HCT116 (cell line): ENCODE measurements around the gene SLC47A1. TPM values are rescaled to one million over a fixed set of nuclear protein-coding genes. Genes with fewer than 3 reads are reported as not detected.

Experiments used
- ATAC-seq: fragments of 200-7000 bp; cut with Tn5 transposase; 2 replicates; pipeline ENCODE4 v1.9.1; 2020; ENCODE audit warnings: mild to moderate bottlenecking, moderate library complexity
- BruUV-seq: library from RNA; stranded (reverse); fragments of 400-500 nt; replicated peaks from 2 replicates; lab custom pipeline; 2021; lab: Mats Ljungman, UMichigan
- CTCF ChIA-PET: fragments of 300-600 bp; sonication (Branson Sonifier 250); formaldehyde crosslinking; loops from one replicate; lab custom pipeline; 2021; ENCODE audit warnings: antibody characterized with exemption; lab: Charles Lee
- POLR2A ChIA-PET: fragments of 300-600, 350-600 bp; sonication (Branson Sonifier 250); formaldehyde crosslinking; loops from one replicate; lab custom pipeline; 2021; ENCODE audit warnings: antibody characterized with exemption; lab: Charles Lee
- RAD21 ChIA-PET, 2 experiments: fragments of 300-600 bp; sonication (Branson Sonifier 250); formaldehyde crosslinking; loops; one replicate each; lab custom pipeline; 2023; ENCODE audit warnings: low total read pairs in 2 of 2; ENCODE audit not compliant: uncharacterized antibody in 2 of 2, unreplicated experiment in 2 of 2, low non-redundant PET in 1 of 2; lab: Charles Lee
- DNase-seq: peaks from one replicate; pipeline ENCODE4 v3.0.0-alpha.2; 2010; ENCODE audit warnings: low read depth, low spot score
- H2AFZ ChIP-seq: fragments of 200-600 bp; shearing (Covaris generic), sonication (generic); 2 replicates; pipeline ENCODE4 v1.6.1; 2017; ENCODE audit warnings: low read depth, mixed run types, mixed read lengths, antibody characterized with exemption, low read length; ENCODE audit not compliant: poor library complexity, severe bottlenecking
- H3K27ac ChIP-seq: 2 replicates; pipeline ENCODE4 v1.5.1; 2012; ENCODE audit warnings: low read depth, low read length
- H3K27me3 ChIP-seq: fragments of 200-600 bp; sonication (generic); 2 replicates; pipeline ENCODE4 v1.6.1; 2016; ENCODE audit warnings: mixed run types, low read length, mixed read lengths; ENCODE audit not compliant: insufficient read depth
- H3K36me3 ChIP-seq, 2 experiments: fragments of 200-500 bp in 1 of 2; fragments of 200-600 bp in 1 of 2; sonication (Bioruptor generic) in 1 of 2; sonication (generic) in 1 of 2; 2 replicates each; pipeline versions ENCODE4 v1.5.1 to v1.6.1; 2014 to 2016; ENCODE audit warnings: low read length in 2 of 2, inconsistent platforms in 1 of 2, mixed read lengths in 1 of 2, mixed run types in 1 of 2; ENCODE audit not compliant: insufficient read depth in 2 of 2, control insufficient read depth in 1 of 2
- H3K4me1 ChIP-seq, 2 experiments: fragments of 200-600 bp in 1 of 2; sonication (generic) in 1 of 2; 2 replicates each; pipeline versions ENCODE4 v1.5.1 to v1.6.1; 2012 to 2017; ENCODE audit warnings: low read length in 2 of 2, inconsistent platforms in 1 of 2, mild to moderate bottlenecking in 1 of 2, mixed read lengths in 1 of 2, mixed run types in 1 of 2, moderate library complexity in 1 of 2; ENCODE audit not compliant: insufficient read depth in 2 of 2, control insufficient read depth in 1 of 2
- H3K4me2 ChIP-seq: fragments of 200-600 bp; sonication (generic); 2 replicates; pipeline ENCODE4 v1.6.1; 2017; ENCODE audit warnings: mixed run types, low read length, mixed read lengths
- H3K4me3 ChIP-seq, 2 experiments: fragments of 200-600 bp in 1 of 2; sonication (generic) in 1 of 2; replicated peaks in 1 of 2; 2 replicates each; pipeline ENCODE4 v1.5.1; 2011 to 2016; ENCODE audit warnings: low read length in 2 of 2, control low read depth in 1 of 2, low read depth in 1 of 2, mild to moderate bottlenecking in 1 of 2, mixed read lengths in 1 of 2, mixed run types in 1 of 2
- H3K79me2 ChIP-seq: fragments of 200-600 bp; sonication (generic); 2 replicates; pipeline ENCODE4 v1.6.1; 2017; ENCODE audit warnings: mild to moderate bottlenecking, mixed run types, low read length, moderate library complexity, mixed read lengths; ENCODE audit not compliant: insufficient read depth
- H3K9ac ChIP-seq: fragments of 200-600 bp; sonication (generic); 2 replicates; pipeline ENCODE4 v1.6.1; 2016; ENCODE audit warnings: low read length, mixed read lengths
- H3K9me2 ChIP-seq: fragments of 200-600 bp; sonication (generic), shearing (Covaris generic); 2 replicates; pipeline ENCODE4 v1.6.1; 2017; ENCODE audit warnings: mixed run types, mild to moderate bottlenecking, moderate library complexity; ENCODE audit not compliant: insufficient read depth
- H3K9me3 ChIP-seq, 2 experiments: fragments of 200-500 bp in 1 of 2; fragments of 200-600 bp in 1 of 2; sonication (Bioruptor generic) in 1 of 2; sonication (generic) in 1 of 2; 2 replicates each; pipeline ENCODE4 v1.6.1; 2014 to 2017; ENCODE audit warnings: low read length in 2 of 2, mixed read lengths in 2 of 2, inconsistent platforms in 1 of 2, low read depth in 1 of 2, mild to moderate bottlenecking in 1 of 2, mixed run types in 1 of 2, moderate library complexity in 1 of 2; ENCODE audit not compliant: control insufficient read depth in 1 of 2, insufficient read depth in 1 of 2
- H4K20me1 ChIP-seq: fragments of 200-600 bp; sonication (generic), shearing (Covaris generic); 2 replicates; pipeline ENCODE4 v1.6.1; 2017; ENCODE audit warnings: mixed run types, mild to moderate bottlenecking, moderate library complexity; ENCODE audit not compliant: insufficient read depth
- EGR1 ChIP-seq: IDR thresholded peaks from 2 replicates; pipeline ENCODE4 v1.6.1; 2012; ENCODE audit warnings: low read depth
- EZH2 ChIP-seq: fragments of 200-600 bp; sonication (generic); IDR thresholded peaks from 2 replicates; pipeline ENCODE4 v1.6.1; 2017; ENCODE audit warnings: antibody characterized with exemption, mixed run types
- EZH2phosphoT487 ChIP-seq: fragments of 200-600 bp; IDR thresholded peaks from 2 replicates; pipeline ENCODE4 v1.6.1; 2018; ENCODE audit warnings: antibody characterized with exemption, borderline replicate concordance
- FOSL1 ChIP-seq: IDR thresholded peaks from 2 replicates; pipeline ENCODE4 v1.6.1; 2012; ENCODE audit warnings: low read depth
- POLR2A ChIP-seq: IDR thresholded peaks from 2 replicates; pipeline ENCODE4 v1.7.0; 2011; ENCODE audit warnings: borderline replicate concordance; ENCODE audit not compliant: insufficient read depth, insufficient read length; ENCODE audit errors: extremely low read depth
- POLR2AphosphoS5 ChIP-seq: IDR thresholded peaks from 2 replicates; pipeline ENCODE4 v1.6.1; 2011; ENCODE audit warnings: mild to moderate bottlenecking, low read depth, low read length, moderate library complexity
- SIN3A ChIP-seq: IDR thresholded peaks from 2 replicates; pipeline ENCODE4 v1.6.1; 2012; ENCODE audit warnings: low read depth
- SRF ChIP-seq: IDR thresholded peaks from 2 replicates; pipeline ENCODE4 v1.6.1; 2012; ENCODE audit warnings: low read depth
- ZNF274 ChIP-seq: fragments of 200-500 bp; sonication (Bioruptor generic); IDR thresholded peaks from 2 replicates; pipeline ENCODE4 v1.6.1; 2014; ENCODE audit warnings: mild to moderate bottlenecking, low read depth, low read length, inconsistent platforms
- intact Hi-C: fragments of 100-400 bp; cut with micrococcal nuclease; formaldehyde crosslinking; loops from 2 replicates; pipeline ENCODE4 v1.10.0; 2022
- total RNA-seq: library from RNA; stranded (reverse); gene quantifications from one replicate; pipeline ENCODE4 v1.2.1, GENCODE V29; 2021; ENCODE audit not compliant: unreplicated experiment
- TF ChIP-seq, protein P1 (sequence below): IDR thresholded peaks from 2 replicates; pipeline ENCODE4 v1.6.1; 2012; ENCODE audit warnings: low read depth
- TF ChIP-seq, protein P2 (sequence below), 3 experiments: fragments of 200-600 bp in 1 of 3; sonication (generic) in 1 of 3; IDR thresholded peaks in 2 of 3; conservative IDR thresholded peaks in 1 of 3; 2 replicates each; pipeline ENCODE4 v1.5.1; 2012 to 2017; ENCODE audit warnings: low read depth in 2 of 3, low read length in 2 of 3, antibody characterized with exemption in 1 of 3, borderline replicate concordance in 1 of 3, control low read depth in 1 of 3, mild to moderate bottlenecking in 1 of 3, mixed read lengths in 1 of 3, mixed run types in 1 of 3, moderate library complexity in 1 of 3; ENCODE audit not compliant: insufficient read depth in 1 of 3
- TF ChIP-seq, protein P3 (sequence below): IDR thresholded peaks from 2 replicates; pipeline ENCODE4 v1.6.1; 2012

Gene SLC47A1
- total RNA-seq, 1 experiment from 2014 or later: 0.17 TPM

DNA sequence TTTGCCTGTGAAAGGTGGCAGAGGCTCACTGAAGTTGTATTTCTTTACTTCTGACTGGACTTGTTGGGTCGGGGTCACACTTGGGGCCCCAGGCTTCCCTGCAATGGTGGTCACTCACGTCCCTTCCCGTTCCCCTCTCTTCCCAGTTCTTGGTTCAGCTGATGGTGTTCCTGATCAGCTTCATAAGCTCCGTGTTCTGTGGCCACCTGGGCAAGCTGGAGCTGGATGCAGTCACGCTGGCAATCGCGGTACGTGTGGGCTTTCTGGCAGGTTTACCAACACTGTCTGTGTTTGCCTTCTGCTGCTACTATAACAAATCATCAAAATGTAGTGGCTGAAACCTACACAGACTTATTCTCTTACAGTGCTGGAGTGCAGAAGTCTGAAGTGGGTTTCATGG is 8.6 kb downstream of the SLC47A1 start:
- no peak overlapping the region for H3K27ac ChIP-seq
- H3K4me3 ChIP-seq: no peak overlapping the region
- H3K79me2 ChIP-seq: no peaks in the 10 kb centered on the region
- H3K9me3 ChIP-seq: no peaks in the 10 kb centered on the region
- intact Hi-C loops: no loop called here
- RAD21 ChIA-PET: no interaction called here
- no peaks in the 10 kb centered on the region for H4K20me1 ChIP-seq
- ATAC-seq (no peak), DNase-seq (no peak)
- peaks cover 0 to 3% of the 10 kb centered on the region in 2 experiments; a peak in 1 of 4 replicates for H3K4me1 ChIP-seq
- POLR2A ChIA-PET: no interaction called here
- TF ChIP-seq SRF (no peak), EZH2phosphoT487 (no peak), POLR2A (no peak), ZNF274 (no peak), EZH2 (no peak), FOSL1 (no peak), POLR2AphosphoS5 (no peak), EGR1 (no peak), SIN3A (no peak)
- TF ChIP-seq, protein P1, sequence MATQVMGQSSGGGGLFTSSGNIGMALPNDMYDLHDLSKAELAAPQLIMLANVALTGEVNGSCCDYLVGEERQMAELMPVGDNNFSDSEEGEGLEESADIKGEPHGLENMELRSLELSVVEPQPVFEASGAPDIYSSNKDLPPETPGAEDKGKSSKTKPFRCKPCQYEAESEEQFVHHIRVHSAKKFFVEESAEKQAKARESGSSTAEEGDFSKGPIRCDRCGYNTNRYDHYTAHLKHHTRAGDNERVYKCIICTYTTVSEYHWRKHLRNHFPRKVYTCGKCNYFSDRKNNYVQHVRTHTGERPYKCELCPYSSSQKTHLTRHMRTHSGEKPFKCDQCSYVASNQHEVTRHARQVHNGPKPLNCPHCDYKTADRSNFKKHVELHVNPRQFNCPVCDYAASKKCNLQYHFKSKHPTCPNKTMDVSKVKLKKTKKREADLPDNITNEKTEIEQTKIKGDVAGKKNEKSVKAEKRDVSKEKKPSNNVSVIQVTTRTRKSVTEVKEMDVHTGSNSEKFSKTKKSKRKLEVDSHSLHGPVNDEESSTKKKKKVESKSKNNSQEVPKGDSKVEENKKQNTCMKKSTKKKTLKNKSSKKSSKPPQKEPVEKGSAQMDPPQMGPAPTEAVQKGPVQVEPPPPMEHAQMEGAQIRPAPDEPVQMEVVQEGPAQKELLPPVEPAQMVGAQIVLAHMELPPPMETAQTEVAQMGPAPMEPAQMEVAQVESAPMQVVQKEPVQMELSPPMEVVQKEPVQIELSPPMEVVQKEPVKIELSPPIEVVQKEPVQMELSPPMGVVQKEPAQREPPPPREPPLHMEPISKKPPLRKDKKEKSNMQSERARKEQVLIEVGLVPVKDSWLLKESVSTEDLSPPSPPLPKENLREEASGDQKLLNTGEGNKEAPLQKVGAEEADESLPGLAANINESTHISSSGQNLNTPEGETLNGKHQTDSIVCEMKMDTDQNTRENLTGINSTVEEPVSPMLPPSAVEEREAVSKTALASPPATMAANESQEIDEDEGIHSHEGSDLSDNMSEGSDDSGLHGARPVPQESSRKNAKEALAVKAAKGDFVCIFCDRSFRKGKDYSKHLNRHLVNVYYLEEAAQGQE: no peak
- TF ChIP-seq, protein P2, sequence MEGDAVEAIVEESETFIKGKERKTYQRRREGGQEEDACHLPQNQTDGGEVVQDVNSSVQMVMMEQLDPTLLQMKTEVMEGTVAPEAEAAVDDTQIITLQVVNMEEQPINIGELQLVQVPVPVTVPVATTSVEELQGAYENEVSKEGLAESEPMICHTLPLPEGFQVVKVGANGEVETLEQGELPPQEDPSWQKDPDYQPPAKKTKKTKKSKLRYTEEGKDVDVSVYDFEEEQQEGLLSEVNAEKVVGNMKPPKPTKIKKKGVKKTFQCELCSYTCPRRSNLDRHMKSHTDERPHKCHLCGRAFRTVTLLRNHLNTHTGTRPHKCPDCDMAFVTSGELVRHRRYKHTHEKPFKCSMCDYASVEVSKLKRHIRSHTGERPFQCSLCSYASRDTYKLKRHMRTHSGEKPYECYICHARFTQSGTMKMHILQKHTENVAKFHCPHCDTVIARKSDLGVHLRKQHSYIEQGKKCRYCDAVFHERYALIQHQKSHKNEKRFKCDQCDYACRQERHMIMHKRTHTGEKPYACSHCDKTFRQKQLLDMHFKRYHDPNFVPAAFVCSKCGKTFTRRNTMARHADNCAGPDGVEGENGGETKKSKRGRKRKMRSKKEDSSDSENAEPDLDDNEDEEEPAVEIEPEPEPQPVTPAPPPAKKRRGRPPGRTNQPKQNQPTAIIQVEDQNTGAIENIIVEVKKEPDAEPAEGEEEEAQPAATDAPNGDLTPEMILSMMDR (IDR thresholded peaks at IDR 0.05 in 2 of 3, conservative IDR thresholded peaks at IDR 0.05 in 1 of 3; ENCODE audit: borderline replicate concordance in 1 of 3, insufficient read depth in 1 of 3, low read depth in 2 of 3, low read length in 2 of 3): no peak
- TF ChIP-seq, protein P3, sequence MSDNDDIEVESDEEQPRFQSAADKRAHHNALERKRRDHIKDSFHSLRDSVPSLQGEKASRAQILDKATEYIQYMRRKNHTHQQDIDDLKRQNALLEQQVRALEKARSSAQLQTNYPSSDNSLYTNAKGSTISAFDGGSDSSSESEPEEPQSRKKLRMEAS: no peak
- BruUV-seq: no TSS peak
- CTCF ChIA-PET: no interaction called here
- no peaks in the 10 kb centered on the region for H3K27me3 ChIP-seq
- no peak overlapping the region for H2AFZ ChIP-seq
- H3K9me2 ChIP-seq: no peaks in the 10 kb centered on the region
- H3K4me2 ChIP-seq: no peak overlapping the region
- H3K36me3 ChIP-seq: no peaks in the 10 kb centered on the region
- H3K9ac ChIP-seq: no peak overlapping the region
